ENCODE measurements around the gene SYN1. TPM values are rescaled to one million over a fixed set of nuclear protein-coding genes. Genes with fewer than 3 reads are reported as not detected.

Gene SYN1
- total and polyA plus RNA-seq, 7 donors, result 0.16 to 1.6 (median 1.0) TPM; not detected in 1

- H3K27ac ChIP-seq, result no peak overlapping the region
- no peaks in the 10 kb centered on the region for H3K36me3 ChIP-seq
- 44 to 78% methylated on average over 8 of the region's 8 CpGs for WGBS, 2 donors
- peak; percentile 13 for DNase-seq
- no peak for TF ChIP-seq POLR2AphosphoS5 (IDR thresholded peaks at IDR 0.05)
- TF ChIP-seq POLR2A (IDR thresholded peaks at IDR 0.05), result no peak
- no peak for TF ChIP-seq EP300 (IDR thresholded peaks at IDR 0.05)
- TF ChIP-seq, protein P1, sequence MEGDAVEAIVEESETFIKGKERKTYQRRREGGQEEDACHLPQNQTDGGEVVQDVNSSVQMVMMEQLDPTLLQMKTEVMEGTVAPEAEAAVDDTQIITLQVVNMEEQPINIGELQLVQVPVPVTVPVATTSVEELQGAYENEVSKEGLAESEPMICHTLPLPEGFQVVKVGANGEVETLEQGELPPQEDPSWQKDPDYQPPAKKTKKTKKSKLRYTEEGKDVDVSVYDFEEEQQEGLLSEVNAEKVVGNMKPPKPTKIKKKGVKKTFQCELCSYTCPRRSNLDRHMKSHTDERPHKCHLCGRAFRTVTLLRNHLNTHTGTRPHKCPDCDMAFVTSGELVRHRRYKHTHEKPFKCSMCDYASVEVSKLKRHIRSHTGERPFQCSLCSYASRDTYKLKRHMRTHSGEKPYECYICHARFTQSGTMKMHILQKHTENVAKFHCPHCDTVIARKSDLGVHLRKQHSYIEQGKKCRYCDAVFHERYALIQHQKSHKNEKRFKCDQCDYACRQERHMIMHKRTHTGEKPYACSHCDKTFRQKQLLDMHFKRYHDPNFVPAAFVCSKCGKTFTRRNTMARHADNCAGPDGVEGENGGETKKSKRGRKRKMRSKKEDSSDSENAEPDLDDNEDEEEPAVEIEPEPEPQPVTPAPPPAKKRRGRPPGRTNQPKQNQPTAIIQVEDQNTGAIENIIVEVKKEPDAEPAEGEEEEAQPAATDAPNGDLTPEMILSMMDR (IDR thresholded peaks at IDR 0.05), result no peak
- intact Hi-C loops (cut with DNase I), result no loop called here
- no peaks in the 10 kb centered on the region for H3K27me3 ChIP-seq
- H3K4me1 ChIP-seq, result no peaks in the 10 kb centered on the region
- H3K4me3 ChIP-seq, result no peak overlapping the region
- H3K9me3 ChIP-seq, result no peaks in the 10 kb centered on the region
These were observed 90.1 kb downstream of the SYN1 start for GRCh38 chrX:47529548-47529947.

DNA sequence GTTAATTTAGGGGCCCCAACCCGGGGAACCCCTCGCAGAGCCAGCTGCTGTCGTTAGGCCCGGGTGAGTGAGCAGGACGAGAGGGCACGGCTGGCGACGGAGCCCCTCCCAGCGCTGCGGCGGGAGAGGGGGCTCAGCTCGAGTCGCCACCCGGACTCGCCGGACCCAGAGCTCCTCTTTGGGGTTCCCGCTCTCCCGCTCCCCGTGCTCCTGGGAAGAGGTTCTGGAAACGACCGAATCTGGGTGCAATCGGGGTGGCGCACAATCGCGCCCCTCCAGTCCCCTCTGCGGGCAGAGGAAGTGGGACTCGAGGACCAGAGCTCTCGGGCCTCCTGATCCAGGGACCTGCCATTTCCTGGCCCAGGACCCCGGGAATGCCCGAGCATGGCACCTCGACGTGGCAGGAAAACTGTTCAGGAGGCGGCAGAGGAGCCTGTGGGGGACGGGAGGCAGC is 95.9 kb downstream of the SYN1 start:
- Histone ChIP-seq H3K27ac (peak overlapping the region in 2 of 4 donors; percentile 19 to 42), H3K4me3 (peak overlapping the region; percentile 29 to 60 (median 52)), H3K36me3 (no peaks in the 10 kb centered on the region), H3K27me3 (no peaks in the 10 kb centered on the region), H3K9me3 (no peaks in the 10 kb centered on the region), H3K4me1 (peaks cover 0 to 6% (median 0%) of the 10 kb centered on the region in 4 donors)
- 1 to 3% methylated on average over 34 of the region's 34 CpGs for WGBS, 2 donors
- peak; percentile 58 for DNase-seq
- intact Hi-C loops (cut with DNase I), result loop anchor here (1.0 to 5.0 kb wide), 4 partner anchors 39 to 330 kb away; partner anchors contain the start of gene UBA1
- no peak for TF ChIP-seq POLR2AphosphoS5 (IDR thresholded peaks at IDR 0.05)
- no peak for TF ChIP-seq EP300 (IDR thresholded peaks at IDR 0.05)
- no peak for TF ChIP-seq POLR2A (IDR thresholded peaks at IDR 0.05)
- TF ChIP-seq, protein P1 (IDR thresholded peaks at IDR 0.05), result no peak

DNA sequence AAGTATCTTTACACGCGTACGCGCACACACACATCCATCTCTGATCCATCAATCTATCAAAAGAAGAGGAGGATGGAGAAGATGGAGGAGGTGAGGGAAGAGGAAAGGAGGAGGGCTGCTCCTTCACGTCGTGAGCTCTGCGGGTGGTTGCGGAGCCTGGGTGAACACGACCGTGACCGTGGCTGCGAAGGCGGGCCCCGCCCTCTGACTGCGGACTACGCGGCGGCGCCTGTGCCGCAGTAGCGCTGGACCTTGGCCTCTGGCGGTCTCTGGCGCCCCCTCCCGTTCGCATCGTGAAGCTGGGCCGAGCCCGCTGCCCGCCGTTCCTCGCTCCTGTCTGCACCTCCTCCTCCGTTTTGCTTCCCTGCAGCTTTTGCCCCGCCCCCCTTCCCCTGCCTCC is 96.4 kb downstream of the SYN1 start:
- Histone ChIP-seq H3K4me1 (peaks cover 0 to 6% (median 0%) of the 10 kb centered on the region in 4 donors), H3K36me3 (no peaks in the 10 kb centered on the region), H3K4me3 (peak overlapping the region; percentile 29 to 60 (median 52)), H3K9me3 (no peaks in the 10 kb centered on the region), H3K27me3 (no peaks in the 10 kb centered on the region), H3K27ac (peak overlapping the region in 2 of 4 donors; percentile 19 to 42)
- 1 to 2% methylated on average over 33 of the region's 33 CpGs for WGBS, 2 donors
- peak; percentile 90 for DNase-seq
- intact Hi-C loops (cut with DNase I), result loop anchor here (1.0 to 5.0 kb wide), 4 partner anchors 38 to 330 kb away; partner anchors contain the start of gene UBA1
- TF ChIP-seq POLR2A (IDR thresholded peaks at IDR 0.05), result no peak
- no peak for TF ChIP-seq EP300 (IDR thresholded peaks at IDR 0.05)
- TF ChIP-seq, protein P1 (IDR thresholded peaks at IDR 0.05), result peak; percentile 42 to 67 (median 63)
- TF ChIP-seq POLR2AphosphoS5 (IDR thresholded peaks at IDR 0.05), result peak in 1 of 4 donors; percentile 33

Small RNAs within 50 kb of the gene (small RNA-seq; reads per million reads assigned to genes)
- gene MIR4769, result 0 reads per million in 3 donors

Other genes starting within 250 kb of the SYN1 start
- gene ZNF157, start 249.3 kb downstream of the SYN1 start, total RNA-seq, result under 1 TPM in 3 of 4 donors, not detected in 1; 0.27 to 0.71 (median 0.49) TPM
- gene ZNF157, start 249.3 kb downstream of the SYN1 start, polyA plus RNA-seq, result under 1 TPM in 1 of 3 donors, not detected in 2; 0.15 TPM
- gene ZNF41, start 136.6 kb downstream of the SYN1 start, total RNA-seq, result 1 to 10 TPM; 4.3 to 8.4 (median 7.4) TPM
- 1 to 10 TPM; 3.0 to 4.0 (median 3.0) TPM for gene ZNF41, start 136.6 kb downstream of the SYN1 start, polyA plus RNA-seq
- 10 to 100 TPM; 25.7 to 30.3 (median 28.0) TPM for gene ARAF, start 58.7 kb downstream of the SYN1 start, total RNA-seq
- gene ARAF, start 58.7 kb downstream of the SYN1 start, polyA plus RNA-seq, result 10 to 100 TPM; 34.9 to 57.8 (median 48.0) TPM
- gene TIMP1, start 37.4 kb downstream of the SYN1 start, total RNA-seq, result 100 to 1,000 TPM; 105 to 158 (median 115) TPM
- gene TIMP1, start 37.4 kb downstream of the SYN1 start, polyA plus RNA-seq, result 100 to 1,000 TPM in 1 of 3 donors, 10 to 100 TPM in 2; 40.2 to 164 (median 60.1) TPM
- 10 to 100 TPM in 3 of 4 donors, 1 to 10 TPM in 1; 6.1 to 14.3 (median 10.9) TPM for gene CFP, start 10.1 kb upstream of the SYN1 start, total RNA-seq
- 1 to 10 TPM; 3.0 to 7.0 (median 4.4) TPM for gene CFP, start 10.1 kb upstream of the SYN1 start, polyA plus RNA-seq
- gene ELK1, start 30.7 kb upstream of the SYN1 start, total RNA-seq, result 10 to 100 TPM; 12.1 to 18.8 (median 16.8) TPM
- gene ELK1, start 30.7 kb upstream of the SYN1 start, polyA plus RNA-seq, result 10 to 100 TPM; 16.4 to 22.3 (median 21.6) TPM
- gene UXT, start 39.3 kb upstream of the SYN1 start, total RNA-seq, result 100 to 1,000 TPM; 102 to 159 (median 143) TPM
- gene UXT, start 39.3 kb upstream of the SYN1 start, polyA plus RNA-seq, result 100 to 1,000 TPM; 175 to 334 (median 238) TPM
- gene ZNF81, start 217.0 kb upstream of the SYN1 start, total RNA-seq, result 10 to 100 TPM in 2 of 4 donors, 1 to 10 TPM in 2; 4.4 to 16.0 (median 8.1) TPM
- 1 to 10 TPM in 1 of 3 donors, under 1 TPM in 2; 0.60 to 3.0 (median 0.69) TPM for gene ZNF81, start 217.0 kb upstream of the SYN1 start, polyA plus RNA-seq

Measured in sigmoid colon (tissue), 7 donors.